CD4-positive, CD25-positive, alpha-beta regulatory T cell (primary cell): ENCODE data around the gene ANTXR2. TPM values are rescaled to one million over a fixed set of nuclear protein-coding genes. Genes with fewer than 3 reads are reported as not detected.

Experiments used
- ATAC-seq, 2 donors: fragments of 150-1000 bp; cut with Tn5 transposase; one replicate each; pipeline ENCODE4 v1.10.0; 2021; ENCODE audit warnings: low read depth in 2 of 2, moderate number of reproducible peaks in 2 of 2, moderate library complexity in 1 of 2
- DNase-seq, 3 donors: peaks; one replicate each; pipeline versions ENCODE4 v3.0.0 to v3.0.0-alpha.2; 2012 to 2022; ENCODE audit warnings: mixed read lengths in 1 of 3
- H3K27ac ChIP-seq: one replicate; pipeline ENCODE4 v1.7.0; 2013; ENCODE audit warnings: mild to moderate bottlenecking, low read length; ENCODE audit not compliant: insufficient read depth, poor library complexity, severe bottlenecking
- H3K27me3 ChIP-seq: one replicate; pipeline ENCODE4 v1.7.0; 2013; ENCODE audit warnings: low read length; ENCODE audit not compliant: control insufficient read depth, insufficient read depth
- H3K36me3 ChIP-seq: one replicate; pipeline ENCODE4 v1.7.0; 2013; ENCODE audit warnings: mild to moderate bottlenecking, low read length, moderate library complexity; ENCODE audit not compliant: control insufficient read depth, insufficient read depth
- H3K4me1 ChIP-seq: 2 replicates; pipeline ENCODE4 v1.7.0; 2013; ENCODE audit warnings: mild to moderate bottlenecking, low read length; ENCODE audit not compliant: insufficient read depth, control insufficient read depth, poor library complexity, severe bottlenecking
- H3K4me3 ChIP-seq: one replicate; pipeline ENCODE4 v1.7.0; 2013; ENCODE audit warnings: low read depth, mild to moderate bottlenecking, low read length, moderate library complexity
- H3K9me3 ChIP-seq, 2 experiments: 1 replicate in 1 of 2; 2 replicates in 1 of 2; pipeline ENCODE4 v1.7.0; 2013; ENCODE audit warnings: low read length in 2 of 2, mild to moderate bottlenecking in 1 of 2, moderate library complexity in 1 of 2; ENCODE audit not compliant: control insufficient read depth in 2 of 2
- H3K27ac Mint-ChIP-seq, 3 donors: one replicate each; pipeline ENCODE4 v1.8.0; 2020 to 2022; ENCODE audit warnings: mild to moderate bottlenecking in 3 of 3, mixed read lengths in 3 of 3, moderate library complexity in 2 of 3
- H3K27me3 Mint-ChIP-seq: one replicate; pipeline ENCODE4 v1.8.0; 2022; ENCODE audit warnings: mild to moderate bottlenecking, mixed read lengths
- H3K36me3 Mint-ChIP-seq: one replicate; pipeline ENCODE4 v1.8.0; 2020; ENCODE audit warnings: mixed read lengths
- H3K4me1 Mint-ChIP-seq, 4 donors: one replicate each; pipeline ENCODE4 v1.8.0; 2020 to 2022; ENCODE audit warnings: mixed read lengths in 4 of 4, mild to moderate bottlenecking in 1 of 4
- H3K4me3 Mint-ChIP-seq, 4 donors: one replicate each; pipeline ENCODE4 v1.8.0; 2020 to 2022; ENCODE audit warnings: mild to moderate bottlenecking in 4 of 4, mixed read lengths in 4 of 4, moderate library complexity in 3 of 4
- H3K9me3 Mint-ChIP-seq, 7 donors: one replicate each; pipeline ENCODE4 v1.8.0; 2020 to 2022; ENCODE audit warnings: mixed read lengths in 7 of 7, mild to moderate bottlenecking in 3 of 7, moderate library complexity in 2 of 7
- polyA plus RNA-seq, 4 donors: library from polyadenylated mRNA; unstranded; fragments of 300-500 nt; fragmentation: Illumina TruSeq; gene quantifications; one replicate each; pipeline ENCODE4 v1.2.3, GENCODE V29; 2021
- total RNA-seq: library from RNA; stranded (reverse); gene quantifications from one replicate; pipeline ENCODE4 v1.2.3, GENCODE V29; 2022

The ANTXR2 gene
- total and polyA plus RNA-seq, 5 donors from 2014 or later, result 66.4 to 117 (median 70.2) TPM

DNA sequence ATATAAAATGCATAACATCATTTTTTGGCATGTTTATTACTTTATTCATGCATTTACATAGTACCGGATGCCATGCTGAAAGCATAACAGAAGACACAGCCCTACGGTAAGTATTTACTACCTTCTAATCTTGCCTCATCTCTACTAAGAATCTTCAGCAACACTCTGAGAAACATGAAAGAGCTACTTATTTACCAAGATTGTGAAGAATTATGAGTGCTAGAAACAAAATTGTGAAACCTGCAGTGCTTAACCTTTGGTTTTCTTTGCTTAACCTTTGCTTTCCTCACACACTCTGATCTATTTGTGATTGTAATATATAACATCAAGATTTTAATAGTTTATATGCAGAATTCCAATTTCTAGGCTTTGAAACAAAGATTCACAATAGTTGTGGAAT is 7.4 kb downstream of the ANTXR2 start:
- peaks cover 37% of the 10 kb centered on the region for H3K36me3 Mint-ChIP-seq

DNA sequence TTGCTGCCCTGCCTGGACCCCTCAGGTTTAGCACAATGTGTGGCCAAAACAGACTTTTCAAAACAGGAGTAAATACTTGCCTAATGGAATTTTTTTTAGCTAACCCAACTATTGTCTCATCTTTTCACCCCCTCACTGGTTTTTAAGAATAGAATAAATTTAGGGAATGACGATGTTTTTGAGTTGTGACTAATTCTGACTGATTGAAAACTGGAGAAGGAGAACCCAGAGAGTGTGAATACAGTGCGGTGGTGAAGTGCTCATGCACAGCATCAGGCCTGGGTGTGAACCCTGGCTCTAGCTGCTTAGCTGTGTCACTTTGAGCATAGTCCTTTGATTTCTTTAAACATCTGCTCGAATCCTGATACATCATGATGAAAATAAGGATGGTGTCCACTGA is 10.5 kb downstream of the ANTXR2 start:
- peaks cover 59% of the 10 kb centered on the region for H3K4me1 ChIP-seq

More for the DNA sequence above, 7.4 kb downstream of the ANTXR2 start:
- Histone ChIP-seq H3K4me3 (peak overlapping the region; percentile 71), H3K9me3 (no peaks in the 10 kb centered on the region), H3K4me1 (peaks cover 58% of the 10 kb centered on the region), H3K36me3 (peaks cover 30% of the 10 kb centered on the region), H3K27me3 (no peaks in the 10 kb centered on the region), H3K27ac (peak overlapping the region; percentile 72)
- Mint-ChIP-seq H3K4me1 (peaks cover 51 to 76% (median 60%) of the 10 kb centered on the region in 4 donors), H3K27me3 (no peaks in the 10 kb centered on the region), H3K27ac (peak overlapping the region; percentile 31 to 43 (median 31)), H3K4me3 (peak overlapping the region; percentile 28 to 63 (median 52)), H3K9me3 (no peaks in the 10 kb centered on the region)
- DNase-seq, result peak in 2 of 3 donors; percentile 43 to 70
- ATAC-seq, result peak; percentile 88 to 93

DNA sequence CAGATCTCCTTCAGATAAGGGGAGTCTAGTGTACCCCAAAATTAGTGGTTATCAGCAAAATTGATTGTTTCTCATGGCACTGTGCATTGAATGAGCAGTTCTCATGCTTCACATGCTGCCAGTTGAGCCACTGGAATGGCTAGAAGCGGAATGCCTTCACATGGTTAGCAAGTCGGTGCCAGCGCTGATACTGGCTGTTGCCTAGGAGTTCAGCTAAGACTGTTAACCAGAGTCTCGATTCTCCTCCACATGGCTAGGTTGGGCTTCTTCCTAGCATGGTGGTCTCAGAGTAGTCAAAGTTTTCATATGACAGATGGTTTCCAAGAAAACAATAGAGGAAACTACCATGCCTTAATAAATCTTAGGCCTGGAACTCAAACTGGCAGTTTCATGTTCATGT is 12.2 kb downstream of the ANTXR2 start:
- no peak for ATAC-seq
- Mint-ChIP-seq H3K4me3 (no peak overlapping the region), H3K27ac (peak overlapping the region in 2 of 3 donors; percentile 65 to 67), H3K27me3 (no peaks in the 10 kb centered on the region), H3K4me1 (peaks cover 26 to 70% (median 57%) of the 10 kb centered on the region in 4 donors), H3K36me3 (peaks cover 20% of the 10 kb centered on the region), H3K9me3 (no peaks in the 10 kb centered on the region)
- DNase-seq, result no peak
- Histone ChIP-seq H3K27ac (peak overlapping the region; percentile 97), H3K4me1 (peaks cover 44% of the 10 kb centered on the region), H3K36me3 (peaks cover 13% of the 10 kb centered on the region), H3K9me3 (no peaks in the 10 kb centered on the region), H3K27me3 (no peaks in the 10 kb centered on the region), H3K4me3 (no peak overlapping the region)

More for the DNA sequence above, 10.5 kb downstream of the ANTXR2 start:
- ATAC-seq (no peak), DNase-seq (no peak)
- no peaks in the 10 kb centered on the region for H3K27me3 Mint-ChIP-seq
- no peaks in the 10 kb centered on the region for H3K9me3 ChIP-seq
- peak overlapping the region; percentile 17 for H3K4me3 ChIP-seq
- H3K36me3 ChIP-seq, result peaks cover 21% of the 10 kb centered on the region
- no peaks in the 10 kb centered on the region for H3K27me3 ChIP-seq
- no peak overlapping the region for H3K4me3 Mint-ChIP-seq
- H3K27ac Mint-ChIP-seq, result peak overlapping the region; percentile 79 to 86 (median 84)
- H3K36me3 Mint-ChIP-seq, result peaks cover 28% of the 10 kb centered on the region
- no peaks in the 10 kb centered on the region for H3K9me3 Mint-ChIP-seq
- H3K4me1 Mint-ChIP-seq, result peaks cover 35 to 73% (median 57%) of the 10 kb centered on the region in 4 donors
- peak overlapping the region; percentile 72 for H3K27ac ChIP-seq

DNA sequence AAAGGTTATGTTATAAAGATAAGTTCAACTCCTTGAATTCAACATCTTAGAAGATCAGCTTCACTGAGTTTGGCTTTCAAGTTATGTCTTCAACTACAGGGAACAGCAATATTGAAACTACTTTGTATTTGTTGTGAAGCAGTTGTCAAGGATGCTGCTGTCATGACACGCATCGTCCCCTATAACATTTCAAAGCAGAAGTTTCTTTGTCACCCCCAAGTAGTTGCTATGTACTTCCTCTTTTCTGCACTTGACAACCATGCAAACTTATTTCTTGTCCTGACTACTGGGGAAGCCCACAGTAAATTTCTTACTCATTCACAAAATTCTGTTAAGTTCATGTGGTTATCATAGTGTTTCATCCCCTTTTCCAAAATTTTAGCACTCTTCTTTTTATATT is 14.3 kb downstream of the ANTXR2 start:
- Mint-ChIP-seq H3K36me3 (peaks cover 28% of the 10 kb centered on the region), H3K4me3 (peak overlapping the region; percentile 48 to 88 (median 86)), H3K27me3 (no peaks in the 10 kb centered on the region), H3K9me3 (no peaks in the 10 kb centered on the region), H3K4me1 (peaks cover 31 to 68% (median 56%) of the 10 kb centered on the region in 4 donors), H3K27ac (peak overlapping the region; percentile 98 to 99 (median 98))
- Histone ChIP-seq H3K36me3 (peaks cover 26% of the 10 kb centered on the region), H3K4me1 (peaks cover 35% of the 10 kb centered on the region), H3K27ac (peak overlapping the region; percentile 97), H3K27me3 (no peaks in the 10 kb centered on the region), H3K9me3 (no peaks in the 10 kb centered on the region), H3K4me3 (peak overlapping the region; percentile 82)
- peak; percentile 89 to 92 for ATAC-seq
- peak; percentile 42 to 84 (median 83) for DNase-seq

DNA sequence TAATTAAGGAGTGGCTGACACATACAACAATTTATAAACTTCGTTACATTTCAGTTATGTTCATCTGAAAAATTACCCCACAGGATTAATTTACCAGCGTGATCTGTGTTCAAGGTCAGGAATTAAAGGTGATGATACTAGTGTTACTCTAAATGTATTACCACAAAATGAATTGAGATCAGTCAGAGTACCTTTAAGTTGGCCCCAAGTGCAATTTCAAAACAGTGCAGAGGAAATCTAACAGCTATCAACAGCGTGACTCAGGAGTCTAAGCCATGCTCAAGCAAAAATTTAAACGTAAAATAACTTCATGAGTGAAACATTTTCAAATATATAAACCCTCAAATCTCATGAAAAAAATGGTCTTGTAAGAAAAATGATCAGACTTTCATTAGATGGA is 18.7 kb downstream of the ANTXR2 start:
- Mint-ChIP-seq H3K36me3 (peaks cover 52% of the 10 kb centered on the region), H3K27ac (peak overlapping the region in 2 of 3 donors; percentile 28 to 60), H3K9me3 (peaks cover 0 to 1% (median 0%) of the 10 kb centered on the region in 7 donors), H3K4me3 (peak overlapping the region in 2 of 4 donors; percentile 33 to 72), H3K4me1 (peaks cover 28 to 65% (median 49%) of the 10 kb centered on the region in 4 donors), H3K27me3 (no peaks in the 10 kb centered on the region)
- Histone ChIP-seq H3K36me3 (peaks cover 54% of the 10 kb centered on the region), H3K27me3 (no peaks in the 10 kb centered on the region), H3K4me3 (no peak overlapping the region), H3K27ac (no peak overlapping the region), H3K9me3 (no peaks in the 10 kb centered on the region), H3K4me1 (peaks cover 31% of the 10 kb centered on the region)
- ATAC-seq (no peak), DNase-seq (no peak)

DNA sequence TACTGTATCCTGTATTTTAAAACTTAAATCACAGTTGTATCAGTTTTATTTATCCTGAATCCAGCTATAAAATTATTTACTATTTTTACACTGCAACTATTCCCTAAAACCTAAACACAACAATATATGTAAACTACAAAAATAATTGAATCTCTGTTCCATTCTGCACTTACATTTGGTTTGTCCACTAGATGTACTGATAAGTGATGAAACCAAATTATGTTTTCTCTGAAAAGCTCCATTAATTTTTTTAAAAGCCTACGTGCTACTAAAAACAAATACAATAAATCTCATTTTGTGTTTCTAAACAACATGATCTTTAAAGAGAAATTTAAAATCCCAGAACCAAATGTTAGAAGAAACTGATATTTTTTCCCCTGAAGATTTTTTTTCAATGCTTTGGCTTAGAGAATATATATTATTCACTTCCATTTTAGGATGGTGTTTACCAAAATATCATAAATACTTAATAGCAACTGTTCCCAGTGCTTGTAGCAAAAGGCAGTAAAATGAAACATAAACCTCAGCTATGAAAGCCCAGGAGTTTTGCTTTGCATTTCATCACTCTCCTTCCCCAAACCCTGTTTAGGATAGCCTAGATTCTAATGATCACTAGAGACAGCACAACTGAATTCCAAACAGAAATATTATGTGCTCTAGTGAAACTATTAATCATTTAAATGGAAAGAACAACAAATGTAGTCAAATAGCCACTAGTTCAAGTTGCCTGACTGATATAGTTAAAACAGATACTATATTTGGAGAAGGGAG is 19.7 kb downstream of the ANTXR2 start:
- Mint-ChIP-seq H3K36me3 (peaks cover 52% of the 10 kb centered on the region), H3K27me3 (no peaks in the 10 kb centered on the region), H3K27ac (peak overlapping the region in 1 of 3 donors; percentile 17), H3K9me3 (peaks cover 0 to 1% (median 0%) of the 10 kb centered on the region in 7 donors), H3K4me1 (peaks cover 28 to 64% (median 45%) of the 10 kb centered on the region in 4 donors), H3K4me3 (no peak overlapping the region)
- DNase-seq (no peak), ATAC-seq (no peak)
- no peaks in the 10 kb centered on the region for H3K27me3 ChIP-seq
- no peaks in the 10 kb centered on the region for H3K9me3 ChIP-seq
- no peak overlapping the region for H3K4me3 ChIP-seq
- H3K36me3 ChIP-seq, result peaks cover 62% of the 10 kb centered on the region
- peaks cover 25% of the 10 kb centered on the region for H3K4me1 ChIP-seq
- H3K27ac ChIP-seq, result no peak overlapping the region

DNA sequence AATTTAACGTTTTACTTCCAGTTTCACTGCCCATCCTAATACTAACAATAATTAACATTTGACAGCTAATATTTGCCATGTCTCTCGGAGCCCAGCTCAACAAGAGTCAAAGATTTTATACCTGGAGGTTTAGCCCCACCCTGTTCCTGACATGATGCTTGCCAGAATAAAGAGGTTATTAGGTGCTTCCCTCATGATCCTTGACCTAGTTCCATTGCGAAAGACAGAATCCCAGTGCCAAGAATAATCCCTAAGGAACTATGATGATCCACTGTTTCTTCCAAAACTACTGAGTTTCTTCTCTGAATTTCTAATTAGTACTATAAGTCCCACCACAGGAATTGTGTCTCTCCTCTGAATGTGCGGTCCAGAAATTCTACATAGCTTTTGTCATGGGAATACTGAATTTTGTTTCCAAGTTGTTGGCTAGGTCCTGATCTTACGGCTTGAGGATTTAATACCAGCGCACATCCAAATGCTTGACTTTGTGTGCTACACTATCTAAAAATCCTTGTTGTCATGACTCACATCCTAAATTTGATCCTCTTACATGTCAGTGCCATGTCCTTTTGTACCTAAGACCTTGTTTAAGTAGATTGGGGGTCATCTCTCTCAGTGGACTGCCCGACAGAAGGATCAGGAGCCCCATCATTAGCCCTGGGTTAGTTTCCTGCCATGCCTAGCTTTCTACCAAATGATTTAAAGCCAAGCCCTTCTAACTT is 23.1 kb downstream of the ANTXR2 start:
- Histone ChIP-seq H3K27me3 (no peaks in the 10 kb centered on the region), H3K27ac (no peak overlapping the region), H3K4me3 (no peak overlapping the region), H3K9me3 (no peaks in the 10 kb centered on the region), H3K36me3 (peaks cover 67% of the 10 kb centered on the region), H3K4me1 (peaks cover 11% of the 10 kb centered on the region)
- Mint-ChIP-seq H3K27me3 (no peaks in the 10 kb centered on the region), H3K36me3 (peaks cover 50% of the 10 kb centered on the region), H3K27ac (peak overlapping the region in 1 of 3 donors; percentile 89), H3K4me1 (peaks cover 24 to 45% (median 37%) of the 10 kb centered on the region in 4 donors), H3K9me3 (peaks cover 0 to 1% (median 0%) of the 10 kb centered on the region in 7 donors), H3K4me3 (no peak overlapping the region)
- no peak for DNase-seq
- no peak for ATAC-seq
